ENCODE results near the gene IL2RA. TPM values are rescaled to one million over a fixed set of nuclear protein-coding genes. Genes with fewer than 3 reads are reported as not detected.

IL2RA gene
- total RNA-seq, 3 donors from 2014 or later = 0.33 to 1.3 (median 0.88) TPM

GRCh38 chr10:6080417-6080973 is 18.3 kb upstream of the IL2RA start:
- DNase-seq (ENCODE audit: low spot score in 2 of 2) = no peak
- H3K4me1 ChIP-seq = no peaks in the 10 kb centered on the region

GRCh38 chr10:6079044-6079443 is 16.9 kb upstream of the IL2RA start:
- Histone ChIP-seq H3K9me3 (no peaks in the 10 kb centered on the region), H3K4me3 (no peak overlapping the region), H3K27ac (no peak overlapping the region), H3K36me3 (no peaks in the 10 kb centered on the region), H3K27me3 (peaks cover 0 to 5% of the 10 kb centered on the region in 2 donors), H3K4me1 (no peaks in the 10 kb centered on the region)
- DNase-seq (ENCODE audit: low spot score in 2 of 2) = no peak
- intact Hi-C loops (cut with DNase I; ENCODE audit: low total_unique reads) = no loop called here
- no peak for TF ChIP-seq POLR2A (IDR thresholded peaks at IDR 0.05)
- no peak for TF ChIP-seq CTCF (IDR thresholded peaks at IDR 0.05)
- no peak for TF ChIP-seq POLR2AphosphoS5 (IDR thresholded peaks at IDR 0.05)

More at GRCh38 chr10:6080417-6080973, 18.3 kb upstream of the IL2RA start:
- no peaks in the 10 kb centered on the region for H3K36me3 ChIP-seq
- no peak overlapping the region for H3K4me3 ChIP-seq
- no peak overlapping the region for H3K27ac ChIP-seq
- intact Hi-C loops (cut with DNase I; ENCODE audit: low total_unique reads) = loop anchor here (10.0 kb wide), 1 partner anchor 136 kb away; no protein-coding TSS in a partner anchor
- H3K9me3 ChIP-seq = no peaks in the 10 kb centered on the region
- no peak for TF ChIP-seq CTCF (IDR thresholded peaks at IDR 0.05)
- TF ChIP-seq POLR2AphosphoS5 (IDR thresholded peaks at IDR 0.05) = no peak
- no peak for TF ChIP-seq POLR2A (IDR thresholded peaks at IDR 0.05)
- peaks cover 0 to 5% of the 10 kb centered on the region in 2 donors for H3K27me3 ChIP-seq

- TF ChIP-seq CTCF (IDR thresholded peaks at IDR 0.05) (no peak), POLR2A (IDR thresholded peaks at IDR 0.05) (no peak), POLR2AphosphoS5 (IDR thresholded peaks at IDR 0.05) (no peak)
- Histone ChIP-seq H3K4me3 (no peak overlapping the region), H3K4me1 (no peaks in the 10 kb centered on the region), H3K9me3 (no peaks in the 10 kb centered on the region), H3K36me3 (no peaks in the 10 kb centered on the region), H3K27me3 (no peaks in the 10 kb centered on the region), H3K27ac (no peak overlapping the region)
- no peak for DNase-seq (ENCODE audit: low spot score in 2 of 2)
- intact Hi-C loops (cut with DNase I; ENCODE audit: low total_unique reads) = no loop called here
Observed at GRCh38 chr10:6077071-6077675, 15.0 kb upstream of the IL2RA start.

GRCh38 chr10:6074489-6075301 is 12.5 kb upstream of the IL2RA start:
- DNase-seq (ENCODE audit: low spot score in 2 of 2) = no peak
- Histone ChIP-seq H3K4me3 (peak overlapping the region in 1 of 3 donors; percentile 51), H3K27ac (peak overlapping the region; percentile 42 to 69), H3K4me1 (no peaks in the 10 kb centered on the region), H3K27me3 (no peaks in the 10 kb centered on the region), H3K9me3 (no peaks in the 10 kb centered on the region), H3K36me3 (no peaks in the 10 kb centered on the region)
- TF ChIP-seq CTCF (IDR thresholded peaks at IDR 0.05) (no peak), POLR2AphosphoS5 (IDR thresholded peaks at IDR 0.05) (peak in 1 of 3 donors; percentile 20), POLR2A (IDR thresholded peaks at IDR 0.05) (no peak)
- intact Hi-C loops (cut with DNase I; ENCODE audit: low total_unique reads) = no loop called here

All from breast epithelium (tissue), 4 donors.